ENCODE measurements around the gene RAD51B.

RAD51B gene

DNA sequence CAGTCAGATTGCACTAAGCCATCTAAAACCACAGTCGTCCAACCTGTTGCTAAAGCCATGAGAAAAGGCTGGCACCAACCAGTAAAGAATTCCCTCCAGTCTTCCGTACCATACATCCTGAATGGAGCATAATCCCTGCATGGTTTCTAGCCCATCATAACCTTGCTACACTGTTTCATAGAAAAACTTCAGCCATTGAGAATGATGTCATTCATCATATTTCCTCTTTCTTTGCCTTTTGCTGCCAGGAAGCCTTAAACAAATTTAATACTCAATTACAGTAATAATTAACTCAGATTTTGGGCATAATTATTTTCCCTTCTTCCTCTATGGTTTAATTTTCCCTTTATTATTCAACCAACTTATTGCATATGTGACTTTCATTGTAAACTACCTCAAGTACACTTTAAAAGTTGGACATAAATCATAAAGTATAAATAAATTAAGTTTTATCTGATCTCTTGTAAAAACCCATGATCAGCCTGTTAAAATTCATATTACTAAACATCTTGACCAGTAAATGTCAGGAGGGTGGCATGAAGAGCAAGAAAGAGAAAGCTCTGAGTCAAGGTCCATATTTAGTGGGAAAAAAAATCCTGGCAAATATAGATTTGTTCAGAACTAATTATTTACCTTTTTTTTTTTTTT lies 708.6 kb downstream of the RAD51B start:
- peaks cover 2 to 9% (median 3%) of the 10 kb centered on the region in 5 donors for H3K9me3 ChIP-seq (ENCODE audit: control insufficient read depth in 5 of 5, low read length in 5 of 5)
- peaks cover 5 to 26% (median 17%) of the 10 kb centered on the region in 5 donors for H3K4me1 ChIP-seq (ENCODE audit: control insufficient read depth in 5 of 5, insufficient read depth in 5 of 5, low read length in 5 of 5)
- H3K27ac ChIP-seq (ENCODE audit: low read depth, low read length) = no peak overlapping the region
- H3K36me3 ChIP-seq (ENCODE audit: control insufficient read depth in 5 of 5, insufficient read depth in 5 of 5, low read length in 5 of 5) = peaks cover 0 to 3% (median 0%) of the 10 kb centered on the region in 5 donors
- H3K27me3 ChIP-seq (ENCODE audit: control insufficient read depth in 5 of 5, insufficient read depth in 4 of 5, low read length in 5 of 5) = no peaks in the 10 kb centered on the region
- no peak overlapping the region for H3K9ac ChIP-seq (ENCODE audit: low read length in 5 of 5)
- H3K4me3 ChIP-seq (ENCODE audit: low read depth in 1 of 5, low read length in 5 of 5) = no peak overlapping the region

DNA sequence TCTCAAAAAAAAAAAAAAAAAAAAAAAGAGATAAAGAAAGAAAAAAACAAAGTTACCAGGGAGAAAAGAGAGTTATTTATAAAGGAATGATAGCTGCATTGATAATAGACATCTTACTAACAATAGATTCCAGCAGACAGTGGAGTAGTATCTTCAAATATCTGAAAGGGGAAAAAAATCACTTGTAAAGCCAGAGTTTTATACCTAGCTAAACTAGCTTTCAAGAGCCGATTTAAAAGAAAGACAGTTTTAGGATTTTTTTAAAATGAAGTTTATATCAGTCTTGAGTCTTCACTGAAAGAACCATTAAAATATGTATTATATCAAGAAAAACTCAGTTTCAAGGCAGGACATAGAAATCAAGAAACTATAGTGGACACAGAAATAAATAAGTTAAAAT lies 710.9 kb downstream of the RAD51B start:
- Histone ChIP-seq H3K4me3 (ENCODE audit: low read depth in 1 of 5, low read length in 5 of 5) (no peak overlapping the region), H3K9ac (ENCODE audit: low read length in 5 of 5) (no peak overlapping the region), H3K9me3 (ENCODE audit: control insufficient read depth in 5 of 5, low read length in 5 of 5) (peaks cover 2 to 9% (median 3%) of the 10 kb centered on the region in 5 donors), H3K27ac (ENCODE audit: low read depth, low read length) (no peak overlapping the region), H3K4me1 (ENCODE audit: control insufficient read depth in 5 of 5, insufficient read depth in 5 of 5, low read length in 5 of 5) (peaks cover 2 to 13% (median 5%) of the 10 kb centered on the region in 5 donors), H3K36me3 (ENCODE audit: control insufficient read depth in 5 of 5, insufficient read depth in 5 of 5, low read length in 5 of 5) (peaks cover 0 to 3% (median 0%) of the 10 kb centered on the region in 5 donors), H3K27me3 (ENCODE audit: control insufficient read depth in 5 of 5, insufficient read depth in 4 of 5, low read length in 5 of 5) (no peaks in the 10 kb centered on the region)

GRCh38 chr14:68532496-68532895 lies 712.9 kb downstream of the RAD51B start:
- H3K36me3 ChIP-seq (ENCODE audit: control insufficient read depth in 5 of 5, insufficient read depth in 5 of 5, low read length in 5 of 5) = peaks cover 0 to 3% (median 0%) of the 10 kb centered on the region in 5 donors
- peaks cover 0 to 5% (median 2%) of the 10 kb centered on the region in 5 donors for H3K4me1 ChIP-seq (ENCODE audit: control insufficient read depth in 5 of 5, insufficient read depth in 5 of 5, low read length in 5 of 5)
- no peak overlapping the region for H3K9ac ChIP-seq (ENCODE audit: low read length in 5 of 5)
- no peak overlapping the region for H3K4me3 ChIP-seq (ENCODE audit: low read depth in 1 of 5, low read length in 5 of 5)
- H3K27ac ChIP-seq (ENCODE audit: low read depth, low read length) = no peak overlapping the region
- peaks cover 2 to 9% (median 3%) of the 10 kb centered on the region in 5 donors for H3K9me3 ChIP-seq (ENCODE audit: control insufficient read depth in 5 of 5, low read length in 5 of 5)
- H3K27me3 ChIP-seq (ENCODE audit: control insufficient read depth in 5 of 5, insufficient read depth in 4 of 5, low read length in 5 of 5) = no peaks in the 10 kb centered on the region

- no peaks in the 10 kb centered on the region for H3K27me3 ChIP-seq (ENCODE audit: control insufficient read depth in 5 of 5, insufficient read depth in 4 of 5, low read length in 5 of 5)
- H3K4me3 ChIP-seq (ENCODE audit: low read depth in 1 of 5, low read length in 5 of 5) = no peak overlapping the region
- H3K27ac ChIP-seq (ENCODE audit: low read depth, low read length) = no peak overlapping the region
- H3K9me3 ChIP-seq (ENCODE audit: control insufficient read depth in 5 of 5, low read length in 5 of 5) = peaks cover 2 to 9% (median 3%) of the 10 kb centered on the region in 5 donors
- no peak overlapping the region for H3K9ac ChIP-seq (ENCODE audit: low read length in 5 of 5)
- H3K36me3 ChIP-seq (ENCODE audit: control insufficient read depth in 5 of 5, insufficient read depth in 5 of 5, low read length in 5 of 5) = peaks cover 0 to 3% (median 0%) of the 10 kb centered on the region in 5 donors
- peaks cover 0 to 4% (median 0%) of the 10 kb centered on the region in 5 donors for H3K4me1 ChIP-seq (ENCODE audit: control insufficient read depth in 5 of 5, insufficient read depth in 5 of 5, low read length in 5 of 5)
Observed at GRCh38 chr14:68534276-68534675, 714.7 kb downstream of the RAD51B start.

DNA sequence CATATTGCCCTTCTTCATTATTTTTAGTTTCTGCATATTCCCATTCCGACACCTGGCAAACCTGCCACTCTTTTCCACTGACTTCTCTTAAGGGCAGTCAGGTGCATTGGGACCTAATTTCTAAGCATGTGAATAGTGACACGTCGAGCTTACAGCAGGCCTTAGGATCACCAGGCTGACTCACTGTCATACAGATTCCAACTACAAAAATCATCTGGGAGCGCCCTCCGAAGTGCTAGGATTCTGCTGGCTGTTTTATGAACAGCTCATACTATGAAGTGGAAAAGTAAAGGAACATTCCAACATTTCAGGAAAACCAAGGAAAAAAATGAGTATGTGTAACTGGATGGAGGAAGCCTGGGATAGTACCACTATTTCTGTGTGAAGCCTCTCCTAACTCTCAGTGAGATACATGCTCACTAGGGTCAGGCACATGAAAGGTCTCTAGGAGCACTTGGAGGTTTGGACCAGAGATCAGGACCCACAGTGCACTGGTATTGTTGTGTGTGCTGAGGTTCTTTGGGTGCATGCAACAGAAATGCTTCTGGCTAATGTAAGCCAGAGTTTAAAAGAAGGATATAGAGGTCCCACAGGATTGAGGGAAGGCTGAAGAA lies 715.9 kb downstream of the RAD51B start:
- Histone ChIP-seq H3K36me3 (ENCODE audit: control insufficient read depth in 5 of 5, insufficient read depth in 5 of 5, low read length in 5 of 5) (peaks cover 0 to 3% (median 0%) of the 10 kb centered on the region in 5 donors), H3K9ac (ENCODE audit: low read length in 5 of 5) (no peak overlapping the region), H3K4me3 (ENCODE audit: low read depth in 1 of 5, low read length in 5 of 5) (no peak overlapping the region), H3K4me1 (ENCODE audit: control insufficient read depth in 5 of 5, insufficient read depth in 5 of 5, low read length in 5 of 5) (peaks cover 0 to 4% (median 0%) of the 10 kb centered on the region in 5 donors), H3K27me3 (ENCODE audit: control insufficient read depth in 5 of 5, insufficient read depth in 4 of 5, low read length in 5 of 5) (no peaks in the 10 kb centered on the region), H3K9me3 (ENCODE audit: control insufficient read depth in 5 of 5, low read length in 5 of 5) (peaks cover under 1 to 4% (median 2%) of the 10 kb centered on the region in 5 donors), H3K27ac (ENCODE audit: low read depth, low read length) (no peak overlapping the region)

DNA sequence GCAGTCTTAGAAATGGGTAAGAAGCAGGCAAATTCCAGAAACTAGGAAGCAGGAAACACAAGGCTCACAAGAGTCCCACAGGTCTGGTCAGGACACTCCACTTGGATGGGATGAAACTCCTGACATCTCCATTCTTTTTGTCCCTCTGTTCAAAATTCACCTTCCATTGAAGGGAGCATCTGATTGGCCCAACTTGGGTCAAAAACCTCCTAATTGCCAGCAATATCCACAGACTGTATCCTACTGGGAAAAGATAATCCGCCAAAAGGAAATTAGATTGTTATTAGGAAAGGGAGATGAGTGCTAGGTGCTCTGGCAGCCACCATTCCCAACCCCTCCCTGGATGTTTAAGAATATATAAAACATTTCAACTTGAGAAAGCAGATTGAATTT lies 716.4 kb downstream of the RAD51B start:
- Histone ChIP-seq H3K9ac (ENCODE audit: low read length in 5 of 5) (no peak overlapping the region), H3K36me3 (ENCODE audit: control insufficient read depth in 5 of 5, insufficient read depth in 5 of 5, low read length in 5 of 5) (peaks cover 0 to 3% (median 0%) of the 10 kb centered on the region in 5 donors), H3K27ac (ENCODE audit: low read depth, low read length) (no peak overlapping the region), H3K4me1 (ENCODE audit: control insufficient read depth in 5 of 5, insufficient read depth in 5 of 5, low read length in 5 of 5) (peaks cover 0 to 4% (median 0%) of the 10 kb centered on the region in 5 donors), H3K27me3 (ENCODE audit: control insufficient read depth in 5 of 5, insufficient read depth in 4 of 5, low read length in 5 of 5) (no peaks in the 10 kb centered on the region), H3K9me3 (ENCODE audit: control insufficient read depth in 5 of 5, low read length in 5 of 5) (peaks cover 0 to 2% (median 0%) of the 10 kb centered on the region in 5 donors), H3K4me3 (ENCODE audit: low read depth in 1 of 5, low read length in 5 of 5) (no peak overlapping the region)

GRCh38 chr14:68538639-68539038 lies 719.1 kb downstream of the RAD51B start:
- peaks cover 0 to 7% (median 6%) of the 10 kb centered on the region in 5 donors for H3K4me1 ChIP-seq (ENCODE audit: control insufficient read depth in 5 of 5, insufficient read depth in 5 of 5, low read length in 5 of 5)
- no peak overlapping the region for H3K9ac ChIP-seq (ENCODE audit: low read length in 5 of 5)
- no peaks in the 10 kb centered on the region for H3K9me3 ChIP-seq (ENCODE audit: control insufficient read depth in 5 of 5, low read length in 5 of 5)
- H3K4me3 ChIP-seq (ENCODE audit: low read depth in 1 of 5, low read length in 5 of 5) = no peak overlapping the region
- no peak overlapping the region for H3K27ac ChIP-seq (ENCODE audit: low read depth, low read length)
- H3K36me3 ChIP-seq (ENCODE audit: control insufficient read depth in 5 of 5, insufficient read depth in 5 of 5, low read length in 5 of 5) = no peaks in the 10 kb centered on the region
- H3K27me3 ChIP-seq (ENCODE audit: control insufficient read depth in 5 of 5, insufficient read depth in 4 of 5, low read length in 5 of 5) = no peaks in the 10 kb centered on the region

- H3K27ac ChIP-seq (ENCODE audit: low read depth, low read length) = no peak overlapping the region
- H3K4me3 ChIP-seq (ENCODE audit: low read depth in 1 of 5, low read length in 5 of 5) = no peak overlapping the region
- H3K27me3 ChIP-seq (ENCODE audit: control insufficient read depth in 5 of 5, insufficient read depth in 4 of 5, low read length in 5 of 5) = no peaks in the 10 kb centered on the region
- H3K9me3 ChIP-seq (ENCODE audit: control insufficient read depth in 5 of 5, low read length in 5 of 5) = no peaks in the 10 kb centered on the region
- no peaks in the 10 kb centered on the region for H3K36me3 ChIP-seq (ENCODE audit: control insufficient read depth in 5 of 5, insufficient read depth in 5 of 5, low read length in 5 of 5)
- H3K9ac ChIP-seq (ENCODE audit: low read length in 5 of 5) = no peak overlapping the region
- H3K4me1 ChIP-seq (ENCODE audit: control insufficient read depth in 5 of 5, insufficient read depth in 5 of 5, low read length in 5 of 5) = peaks cover 0 to 13% (median 9%) of the 10 kb centered on the region in 5 donors
Observed at GRCh38 chr14:68539241-68539737, 719.7 kb downstream of the RAD51B start.

DNA sequence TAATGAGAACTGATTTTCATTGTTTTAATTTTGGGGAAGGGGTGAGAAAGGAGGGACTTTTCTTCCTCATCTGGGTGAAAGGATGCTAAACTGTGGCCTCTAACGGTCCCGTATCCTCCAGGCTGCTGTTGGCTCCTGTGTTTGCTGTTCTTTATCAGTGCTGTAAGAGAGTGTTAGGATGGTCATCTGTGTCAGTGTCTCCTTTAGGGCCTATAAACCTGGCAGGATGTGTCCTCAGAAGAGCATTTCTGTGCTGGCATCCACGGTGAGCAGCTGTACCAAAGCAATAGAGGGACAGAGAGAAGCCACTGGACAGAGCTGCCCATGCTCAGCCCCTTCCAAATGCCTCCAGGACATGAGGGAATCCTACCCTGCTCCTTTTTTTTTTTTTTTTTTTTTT lies 720.2 kb downstream of the RAD51B start:
- H3K9ac ChIP-seq (ENCODE audit: low read length in 5 of 5) = no peak overlapping the region
- H3K27me3 ChIP-seq (ENCODE audit: control insufficient read depth in 5 of 5, insufficient read depth in 4 of 5, low read length in 5 of 5) = no peaks in the 10 kb centered on the region
- peaks cover 0 to 18% (median 14%) of the 10 kb centered on the region in 5 donors for H3K4me1 ChIP-seq (ENCODE audit: control insufficient read depth in 5 of 5, insufficient read depth in 5 of 5, low read length in 5 of 5)
- no peak overlapping the region for H3K4me3 ChIP-seq (ENCODE audit: low read depth in 1 of 5, low read length in 5 of 5)
- no peaks in the 10 kb centered on the region for H3K9me3 ChIP-seq (ENCODE audit: control insufficient read depth in 5 of 5, low read length in 5 of 5)
- no peak overlapping the region for H3K27ac ChIP-seq (ENCODE audit: low read depth, low read length)
- no peaks in the 10 kb centered on the region for H3K36me3 ChIP-seq (ENCODE audit: control insufficient read depth in 5 of 5, insufficient read depth in 5 of 5, low read length in 5 of 5)

GRCh38 chr14:68541178-68541896 lies 721.8 kb downstream of the RAD51B start:
- H3K9me3 ChIP-seq (ENCODE audit: control insufficient read depth in 5 of 5, low read length in 5 of 5) = no peaks in the 10 kb centered on the region
- H3K27ac ChIP-seq (ENCODE audit: low read depth, low read length) = no peak overlapping the region
- H3K27me3 ChIP-seq (ENCODE audit: control insufficient read depth in 5 of 5, insufficient read depth in 4 of 5, low read length in 5 of 5) = no peaks in the 10 kb centered on the region
- H3K4me3 ChIP-seq (ENCODE audit: low read depth in 1 of 5, low read length in 5 of 5) = no peak overlapping the region
- peaks cover 0 to 25% (median 15%) of the 10 kb centered on the region in 5 donors for H3K4me1 ChIP-seq (ENCODE audit: control insufficient read depth in 5 of 5, insufficient read depth in 5 of 5, low read length in 5 of 5)
- no peaks in the 10 kb centered on the region for H3K36me3 ChIP-seq (ENCODE audit: control insufficient read depth in 5 of 5, insufficient read depth in 5 of 5, low read length in 5 of 5)
- no peak overlapping the region for H3K9ac ChIP-seq (ENCODE audit: low read length in 5 of 5)
